Hematopoietic multipotent progenitor cell treated with erythropoietin and hydrocortisone succinate and interleukin-3 and kit ligand, for 15 days (in vitro differentiated cells): ENCODE data around the gene KANSL1.

Experiments
- DNase-seq: peaks from one replicate; pipeline ENCODE4 v3.0.0-alpha.2; 2015; ENCODE audit warnings: low spot score

The KANSL1 gene

DNA sequence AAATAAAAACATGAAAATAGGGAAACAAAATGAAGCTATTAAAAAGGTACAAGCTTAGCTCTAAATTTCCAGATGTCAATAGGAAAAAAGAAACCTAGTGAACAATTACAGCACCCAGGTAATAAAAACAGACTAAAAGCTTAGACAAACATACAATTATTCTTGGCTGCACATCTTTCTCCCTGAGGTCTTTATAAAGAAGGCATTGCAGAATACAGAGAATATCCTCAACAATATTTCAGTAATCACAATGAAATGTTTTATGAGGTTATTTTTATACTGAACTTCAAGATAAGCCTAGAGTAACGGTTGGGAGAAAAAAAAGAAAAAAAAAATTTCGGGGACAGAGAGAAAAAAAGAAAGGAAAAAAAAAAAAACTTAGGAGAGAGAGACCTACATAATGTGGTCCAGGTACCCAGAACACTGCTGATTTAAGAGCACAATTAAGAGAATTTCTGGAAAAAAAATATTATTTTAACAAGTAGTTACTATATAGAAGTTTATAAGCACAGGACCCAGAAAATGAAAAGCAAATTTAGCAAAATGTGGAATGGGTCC lies 26.5 kb downstream of the KANSL1 start:
- DNase-seq = no peak

GRCh38 chr17:46163929-46164594 lies 29.2 kb downstream of the KANSL1 start:
- DNase-seq = no peak

GRCh38 chr17:46163316-46163715 lies 29.9 kb downstream of the KANSL1 start:
- no peak for DNase-seq

GRCh38 chr17:46162866-46163265 lies 30.4 kb downstream of the KANSL1 start:
- no peak for DNase-seq

DNA sequence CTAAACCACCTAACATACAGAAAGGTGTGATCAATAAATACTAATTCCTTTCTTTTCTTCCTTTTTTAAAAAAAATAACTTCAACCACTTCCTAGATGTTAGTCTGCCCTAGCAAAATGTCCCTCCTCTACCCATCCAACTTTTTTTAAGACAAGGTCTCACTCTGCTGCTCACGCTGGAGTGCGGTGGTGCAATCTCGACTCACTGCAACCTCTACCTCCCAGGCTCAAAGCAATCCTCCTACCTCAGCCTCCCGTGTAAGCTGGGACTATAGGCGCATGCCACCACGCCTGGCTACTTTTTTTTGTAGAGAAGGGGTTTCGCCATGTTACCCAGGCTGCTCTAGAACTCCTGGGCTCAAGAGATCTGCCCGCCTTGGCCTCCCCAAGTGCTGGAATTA lies 33.1 kb downstream of the KANSL1 start:
- no peak for DNase-seq

DNA sequence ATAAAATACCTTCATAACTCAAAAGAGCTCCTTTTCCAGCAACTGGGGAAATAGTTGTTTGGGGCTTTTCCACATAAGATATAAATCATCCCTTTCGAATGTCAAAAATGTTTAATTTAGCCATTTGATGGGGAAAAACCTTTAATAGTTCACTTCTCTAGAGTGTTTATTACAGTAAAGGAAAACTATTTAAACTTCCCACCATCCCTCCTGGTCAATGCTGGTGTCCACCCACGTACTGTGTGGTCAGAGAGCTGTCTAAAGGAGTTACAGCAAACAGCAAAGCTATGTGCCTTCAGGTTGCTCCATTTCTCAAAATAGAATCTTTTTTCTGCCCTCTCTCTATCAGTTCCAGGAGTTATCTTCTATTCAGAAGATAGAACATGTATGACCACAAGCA lies 33.5 kb downstream of the KANSL1 start:
- no peak for DNase-seq

DNA sequence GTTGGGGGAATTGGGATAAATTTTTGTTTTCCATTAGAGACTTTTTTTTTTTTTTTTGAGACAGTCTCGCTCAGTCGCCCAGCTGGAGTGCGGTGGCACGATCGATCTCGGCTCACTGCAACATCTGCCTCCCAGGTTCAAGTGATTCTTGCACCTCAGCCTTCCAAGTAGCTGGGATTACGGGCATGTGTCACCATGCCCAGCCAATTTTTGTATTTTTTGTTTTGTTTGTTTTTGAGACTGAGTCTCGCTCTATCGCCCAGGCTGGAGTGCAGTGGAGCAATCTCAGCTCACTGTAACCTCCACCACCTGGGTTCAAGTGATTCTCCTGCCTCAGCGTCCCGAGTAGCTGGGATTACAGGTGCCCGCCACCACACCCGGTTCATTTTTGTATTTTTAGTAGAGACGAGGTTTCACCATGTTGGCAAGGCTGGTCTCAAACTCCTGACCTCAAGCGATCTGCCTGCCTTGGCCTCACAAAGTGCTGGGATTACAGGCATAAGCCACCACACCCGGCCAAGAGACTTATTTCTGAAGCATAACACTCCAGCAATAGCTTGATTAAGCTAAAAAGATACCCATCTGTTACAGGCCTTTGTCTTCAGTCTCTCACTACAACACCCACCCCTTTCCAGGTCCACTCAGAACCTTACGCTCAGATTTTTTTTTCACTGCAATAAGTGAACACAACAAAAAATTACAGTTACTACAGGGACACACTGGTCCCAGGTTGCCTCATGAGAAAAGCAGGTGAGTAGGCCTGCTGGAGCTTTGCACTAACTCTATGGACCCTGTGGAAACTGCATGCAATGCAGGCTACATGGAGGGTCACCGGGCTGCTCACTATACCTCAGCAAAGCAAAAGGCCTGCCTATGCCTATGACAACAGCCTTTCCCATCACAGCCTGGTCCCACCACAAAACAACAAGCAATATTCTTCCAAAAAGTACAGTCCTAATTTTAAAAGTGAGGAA lies 34.6 kb downstream of the KANSL1 start:
- no peak for DNase-seq

GRCh38 chr17:46157443-46158062 lies 35.7 kb downstream of the KANSL1 start:
- no peak for DNase-seq

DNA sequence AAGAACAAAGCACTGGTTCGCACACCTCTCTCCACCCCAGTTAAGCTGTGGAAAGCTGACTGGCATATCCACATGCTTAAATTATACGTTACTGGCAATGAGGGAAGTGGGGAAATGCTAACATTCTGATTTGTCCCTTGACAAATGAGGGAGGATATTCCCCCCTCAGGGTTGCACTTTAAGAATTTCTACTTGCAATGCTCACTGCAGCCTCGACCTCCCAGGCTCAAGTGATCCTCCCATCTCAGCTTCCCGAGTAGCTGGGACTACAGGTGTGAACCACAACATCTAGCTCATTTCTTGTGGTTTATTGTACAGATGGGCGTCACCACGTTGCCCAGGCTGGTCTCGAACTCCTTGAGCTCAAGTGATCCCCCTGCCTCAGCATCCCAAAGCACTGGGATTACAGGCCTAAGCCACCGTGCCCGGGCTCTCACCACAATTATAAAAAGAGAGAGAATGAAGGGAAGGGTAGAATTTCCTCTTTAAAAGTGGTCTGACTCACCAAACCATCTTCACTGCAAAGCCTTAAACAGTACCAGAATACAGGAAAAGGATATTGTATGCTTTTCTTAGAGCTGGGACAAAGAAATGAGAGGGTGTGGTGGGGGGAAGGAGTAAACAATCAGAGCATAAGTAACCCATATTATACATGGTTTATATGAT lies 38.9 kb downstream of the KANSL1 start:
- DNase-seq = no peak

DNA sequence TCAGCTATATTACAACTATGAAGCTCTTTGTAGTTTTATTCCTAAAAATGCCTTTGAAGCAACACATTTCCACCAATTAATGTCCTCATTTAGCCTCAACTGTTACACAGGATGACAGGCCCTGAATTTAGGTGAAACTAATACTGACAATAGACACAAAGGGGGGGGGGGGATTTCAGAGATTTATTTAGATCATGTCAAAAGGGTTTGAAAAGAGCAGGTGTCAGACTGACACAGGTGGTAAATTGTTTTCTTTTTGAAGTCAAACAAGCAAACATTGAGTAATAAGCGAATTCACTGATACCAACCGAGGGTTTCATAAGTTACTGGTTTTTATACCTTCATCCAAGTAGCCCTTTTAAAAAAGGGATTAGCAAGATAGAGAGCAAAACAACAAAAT lies 40.8 kb downstream of the KANSL1 start:
- DNase-seq = no peak

GRCh38 chr17:46151762-46152161 lies 41.5 kb downstream of the KANSL1 start:
- DNase-seq = no peak

- no peak for DNase-seq
These were observed 42.8 kb downstream of the KANSL1 start for GRCh38 chr17:46150216-46150963.

DNA sequence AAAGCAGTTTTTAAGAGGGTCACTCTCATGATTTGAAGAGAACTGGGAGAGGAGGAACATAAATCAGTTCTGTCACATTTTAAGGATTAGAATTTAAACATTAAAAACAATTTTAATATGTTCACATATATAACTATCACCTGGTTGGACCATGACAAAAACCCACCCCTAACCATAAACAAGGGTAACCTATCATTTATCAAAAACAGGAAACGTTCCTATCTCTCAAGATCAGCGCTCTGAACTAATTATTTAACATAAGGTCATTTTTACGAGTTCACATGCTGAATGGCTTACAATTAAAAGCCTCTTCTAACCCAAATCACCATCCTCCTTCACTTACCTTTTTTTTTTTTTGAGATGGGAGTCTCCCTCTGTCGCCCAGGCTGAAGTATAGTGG lies 45.0 kb downstream of the KANSL1 start:
- DNase-seq = no peak

- DNase-seq = no peak
These were observed 45.9 kb downstream of the KANSL1 start for GRCh38 chr17:46147296-46147695.

DNA sequence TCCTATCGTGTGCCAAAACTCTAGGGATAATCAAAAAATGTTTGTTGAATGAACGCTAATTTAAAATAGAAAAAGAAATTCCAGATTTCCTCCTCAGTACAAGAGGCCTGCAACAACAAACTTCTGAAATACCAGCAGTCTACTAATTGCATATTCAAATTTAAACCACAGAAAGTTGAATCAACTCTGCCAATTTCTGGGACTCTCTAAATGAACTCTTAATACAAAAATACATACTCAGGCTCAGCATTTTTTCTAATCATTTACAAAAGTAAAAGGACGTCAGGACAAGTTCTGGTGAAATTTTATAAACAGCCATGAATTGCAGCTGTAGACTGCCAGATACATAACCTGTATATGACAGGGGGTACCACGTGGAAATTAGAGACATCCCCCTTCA lies 49.0 kb downstream of the KANSL1 start:
- DNase-seq = no peak

DNA sequence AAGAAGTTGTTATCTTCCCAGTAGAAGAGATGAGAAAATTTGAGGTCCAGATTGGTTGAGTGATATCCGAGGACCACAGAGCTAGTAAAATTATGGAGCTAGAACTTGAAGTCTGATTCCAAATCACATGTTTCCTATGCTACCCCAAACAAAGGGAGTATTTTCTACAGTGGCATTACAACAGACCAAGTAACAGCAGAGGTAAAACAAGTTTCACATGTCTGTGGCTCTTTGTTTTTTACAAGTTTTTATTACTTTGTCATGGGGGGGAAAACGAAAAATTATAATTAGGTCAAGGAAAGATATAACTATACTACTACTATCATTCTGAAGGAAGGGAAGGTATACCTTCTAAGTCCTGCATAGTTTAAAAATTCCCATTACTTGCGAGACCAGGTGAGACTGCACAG lies 49.4 kb downstream of the KANSL1 start:
- no peak for DNase-seq

DNA sequence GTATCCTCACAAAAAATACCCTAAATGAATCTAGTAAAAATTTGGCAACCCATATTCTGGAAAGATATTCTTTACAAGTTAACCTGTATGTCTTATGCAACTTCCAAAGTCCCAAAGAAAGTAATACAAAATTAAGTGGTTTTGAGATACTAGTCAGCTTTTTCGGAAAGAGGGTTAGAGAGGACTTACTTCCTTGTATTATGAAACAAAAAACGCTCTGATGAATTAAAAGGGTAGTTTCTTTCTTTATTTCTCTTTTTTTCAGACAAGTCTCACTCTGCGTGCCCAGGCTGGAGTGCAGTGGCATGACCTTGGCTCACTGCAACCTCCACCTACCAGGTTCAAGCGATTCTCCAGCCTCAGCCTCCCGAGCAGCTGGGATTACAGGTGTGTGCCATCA lies 51.6 kb downstream of the KANSL1 start:
- DNase-seq = no peak

GRCh38 chr17:46140645-46141197 lies 52.5 kb downstream of the KANSL1 start:
- no peak for DNase-seq

DNA sequence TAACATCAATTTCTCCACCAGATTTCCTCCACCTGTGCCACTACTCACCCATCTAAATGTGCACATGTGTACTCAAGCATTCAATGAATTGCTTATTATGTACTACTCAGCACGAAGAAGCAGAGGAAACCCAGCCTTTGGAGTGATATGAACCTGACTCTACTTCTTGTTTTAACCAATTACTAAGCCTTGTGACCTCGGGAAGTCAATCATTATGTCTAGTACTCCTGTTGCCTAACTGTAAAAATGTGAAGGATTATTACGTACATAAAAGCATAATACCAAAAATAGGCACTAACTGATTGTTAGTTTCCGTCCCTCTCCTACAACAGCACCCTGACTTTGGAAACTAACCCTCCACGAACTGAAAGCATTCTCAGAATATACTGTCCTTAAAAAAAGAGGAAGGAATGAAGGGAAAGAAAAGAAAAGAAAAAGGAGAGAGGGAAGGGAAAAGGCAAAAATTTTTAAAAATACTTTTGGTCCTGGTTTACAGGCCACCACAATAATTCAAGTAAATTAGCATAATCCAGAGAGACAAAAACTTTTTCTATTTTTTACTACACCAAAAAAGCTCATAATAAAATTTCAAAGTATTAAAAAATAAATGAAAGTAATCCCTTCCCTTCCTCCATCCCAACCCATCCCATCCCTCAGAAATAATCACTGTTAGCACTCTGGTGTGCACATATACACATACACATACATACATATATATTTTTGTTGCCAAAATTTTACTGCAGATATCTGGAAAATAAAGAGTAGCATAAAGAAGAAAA lies 53.6 kb downstream of the KANSL1 start:
- DNase-seq = no peak

DNA sequence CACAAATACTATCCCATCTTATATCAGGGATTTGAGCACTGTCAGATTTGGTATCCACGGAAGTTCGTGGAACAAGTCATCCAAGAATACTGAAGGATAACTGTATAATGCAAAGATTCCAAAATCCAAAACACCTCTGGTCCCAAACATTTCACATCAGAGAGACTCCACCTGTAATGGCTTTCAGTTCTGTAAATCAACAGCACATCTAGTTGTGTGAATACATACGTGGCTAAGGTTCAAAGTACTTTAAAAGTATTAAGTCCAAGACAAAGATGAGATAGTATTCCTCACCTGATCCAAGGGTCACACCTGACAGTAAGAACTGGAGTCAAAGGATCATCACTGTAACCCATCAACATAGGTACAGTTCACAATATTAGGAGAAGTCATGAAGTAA lies 54.8 kb downstream of the KANSL1 start:
- DNase-seq = no peak
